Measurements from ENCODE around the gene CRTAP. TPM values are rescaled to one million over a fixed set of nuclear protein-coding genes. Genes with fewer than 3 reads are reported as not detected.
"Not testable (repeated sequence)": the region's sequence is repeated elsewhere in the genome, so short reads cannot be mapped to it uniquely, and the experiment has no call there.

The CRTAP gene
- total and polyA plus RNA-seq, 5 donors = 51.8 to 180 (median 148) TPM

- no peaks in the 10 kb centered on the region for H3K27me3 ChIP-seq (ENCODE audit: control insufficient read depth, insufficient read depth)
- H3K27ac ChIP-seq (ENCODE audit: low read length) = peak overlapping the region; percentile 24
- ATAC-seq (peak; percentile 32 to 47), DNase-seq (peak; percentile 50 to 70 (median 68))
- H3K9me3 ChIP-seq (ENCODE audit: control insufficient read depth, low read length) = no peaks in the 10 kb centered on the region
- intact Hi-C loops (cut with DNase I) = no loop called here
- WGBS = 45% methylated on average over 3 of the region's 3 CpGs
- H3K4me1 ChIP-seq (ENCODE audit: control insufficient read depth, insufficient read depth, low read length) = peaks cover 4% of the 10 kb centered on the region
- H3K4me3 ChIP-seq (ENCODE audit: low read length) = no peak overlapping the region
These were observed 6.1 kb downstream of the CRTAP start for GRCh38 chr3:33119891-33120290.

GRCh38 chr3:33122991-33123390 is 9.2 kb downstream of the CRTAP start:
- Histone ChIP-seq H3K27ac (ENCODE audit: low read length) (no peak overlapping the region), H3K4me3 (ENCODE audit: low read length) (no peak overlapping the region), H3K9me3 (ENCODE audit: control insufficient read depth, low read length) (no peaks in the 10 kb centered on the region), H3K4me1 (ENCODE audit: control insufficient read depth, insufficient read depth, low read length) (peaks cover 2% of the 10 kb centered on the region), H3K27me3 (ENCODE audit: control insufficient read depth, insufficient read depth) (no peaks in the 10 kb centered on the region)
- no peak for DNase-seq
- intact Hi-C loops (cut with DNase I) = no loop called here
- ATAC-seq = no peak
- WGBS = 89% methylated on average over 5 of the region's 5 CpGs

- 68% methylated on average over 1 of the region's 1 CpG for WGBS
- no peak overlapping the region for H3K4me3 ChIP-seq (ENCODE audit: low read length)
- H3K4me1 ChIP-seq (ENCODE audit: control insufficient read depth, insufficient read depth, low read length) = no peaks in the 10 kb centered on the region
These were observed 10.8 kb downstream of the CRTAP start for GRCh38 chr3:33124638-33125037.

GRCh38 chr3:33125840-33126239 is 12.0 kb downstream of the CRTAP start:
- WGBS = 92% methylated on average over 3 of the region's 3 CpGs
- no peak for ATAC-seq
- DNase-seq = no peak
- no peak overlapping the region for H3K4me3 ChIP-seq (ENCODE audit: low read length)
- no peak overlapping the region for H3K27ac ChIP-seq (ENCODE audit: low read length)
- H3K4me1 ChIP-seq (ENCODE audit: control insufficient read depth, insufficient read depth, low read length) = no peaks in the 10 kb centered on the region
- H3K27me3 ChIP-seq (ENCODE audit: control insufficient read depth, insufficient read depth) = no peaks in the 10 kb centered on the region
- no peaks in the 10 kb centered on the region for H3K9me3 ChIP-seq (ENCODE audit: control insufficient read depth, low read length)
- intact Hi-C loops (cut with DNase I) = no loop called here

More at GRCh38 chr3:33124638-33125037, 10.8 kb downstream of the CRTAP start:
- H3K27ac ChIP-seq (ENCODE audit: low read length) = no peak overlapping the region
- DNase-seq (no peak), ATAC-seq (no peak)
- no peaks in the 10 kb centered on the region for H3K27me3 ChIP-seq (ENCODE audit: control insufficient read depth, insufficient read depth)
- H3K9me3 ChIP-seq (ENCODE audit: control insufficient read depth, low read length) = no peaks in the 10 kb centered on the region
- intact Hi-C loops (cut with DNase I) = no loop called here

GRCh38 chr3:33128706-33129105 is 14.9 kb downstream of the CRTAP start:
- DNase-seq = no peak
- H3K9me3 ChIP-seq (ENCODE audit: control insufficient read depth, low read length) = no peaks in the 10 kb centered on the region
- no peak overlapping the region for H3K27ac ChIP-seq (ENCODE audit: low read length)
- no peak for ATAC-seq
- no peaks in the 10 kb centered on the region for H3K4me1 ChIP-seq (ENCODE audit: control insufficient read depth, insufficient read depth, low read length)
- H3K27me3 ChIP-seq (ENCODE audit: control insufficient read depth, insufficient read depth) = no peaks in the 10 kb centered on the region
- WGBS = 67% methylated on average over 1 of the region's 1 CpG
- H3K4me3 ChIP-seq (ENCODE audit: low read length) = no peak overlapping the region
- intact Hi-C loops (cut with DNase I) = no loop called here

GRCh38 chr3:33130144-33130543 is 16.3 kb downstream of the CRTAP start:
- no peaks in the 10 kb centered on the region for H3K4me1 ChIP-seq (ENCODE audit: control insufficient read depth, insufficient read depth, low read length)
- H3K9me3 ChIP-seq (ENCODE audit: control insufficient read depth, low read length) = no peaks in the 10 kb centered on the region
- intact Hi-C loops (cut with DNase I) = loop anchor here (5.0 to 10.0 kb wide), 2 partner anchors 95 to 242 kb away; no protein-coding TSS in a partner anchor
- no peak for DNase-seq
- no peak overlapping the region for H3K27ac ChIP-seq (ENCODE audit: low read length)
- H3K27me3 ChIP-seq (ENCODE audit: control insufficient read depth, insufficient read depth) = no peaks in the 10 kb centered on the region
- H3K4me3 ChIP-seq (ENCODE audit: low read length) = no peak overlapping the region
- no peak for ATAC-seq
- 65% methylated on average over 2 of the region's 2 CpGs for WGBS

- WGBS = 16% methylated on average over 6 of the region's 6 CpGs
- Histone ChIP-seq H3K4me1 (ENCODE audit: control insufficient read depth, insufficient read depth, low read length) (no peaks in the 10 kb centered on the region), H3K27me3 (ENCODE audit: control insufficient read depth, insufficient read depth) (no peaks in the 10 kb centered on the region), H3K27ac (ENCODE audit: low read length) (no peak overlapping the region), H3K4me3 (ENCODE audit: low read length) (no peak overlapping the region), H3K9me3 (ENCODE audit: control insufficient read depth, low read length) (no peaks in the 10 kb centered on the region)
- DNase-seq = no peak
- peak; percentile 75 to 79 for ATAC-seq
- intact Hi-C loops (cut with DNase I) = loop anchor here (2.0 to 10.0 kb wide), 3 partner anchors 93 to 241 kb away; no protein-coding TSS in a partner anchor
These were observed 17.7 kb downstream of the CRTAP start for GRCh38 chr3:33131331-33132018.

- WGBS = 94% methylated on average over 1 of the region's 1 CpG
- no peaks in the 10 kb centered on the region for H3K27me3 ChIP-seq (ENCODE audit: control insufficient read depth, insufficient read depth)
- no peaks in the 10 kb centered on the region for H3K9me3 ChIP-seq (ENCODE audit: control insufficient read depth, low read length)
- ATAC-seq (peak; percentile 26 to 31), DNase-seq (no peak)
- no peak overlapping the region for H3K4me3 ChIP-seq (ENCODE audit: low read length)
- H3K27ac ChIP-seq (ENCODE audit: low read length) = no peak overlapping the region
- intact Hi-C loops (cut with DNase I) = loop anchor here (2.0 to 10.0 kb wide), 3 partner anchors 93 to 241 kb away; no protein-coding TSS in a partner anchor
- no peaks in the 10 kb centered on the region for H3K4me1 ChIP-seq (ENCODE audit: control insufficient read depth, insufficient read depth, low read length)
These were observed 18.2 kb downstream of the CRTAP start for GRCh38 chr3:33132019-33132360.

- intact Hi-C loops (cut with DNase I) = loop anchor here (5.0 to 10.0 kb wide), 2 partner anchors 91 to 238 kb away; no protein-coding TSS in a partner anchor
- H3K9me3 ChIP-seq (ENCODE audit: control insufficient read depth, low read length) = no peaks in the 10 kb centered on the region
- no peak overlapping the region for H3K27ac ChIP-seq (ENCODE audit: low read length)
- no peaks in the 10 kb centered on the region for H3K4me1 ChIP-seq (ENCODE audit: control insufficient read depth, insufficient read depth, low read length)
- H3K4me3 ChIP-seq (ENCODE audit: low read length) = no peak overlapping the region
- DNase-seq (no peak), ATAC-seq (no peak)
- H3K27me3 ChIP-seq (ENCODE audit: control insufficient read depth, insufficient read depth) = no peaks in the 10 kb centered on the region
- 65% methylated on average over 4 of the region's 4 CpGs for WGBS
These were observed 20.3 kb downstream of the CRTAP start for GRCh38 chr3:33134026-33134625.

GRCh38 chr3:33137691-33138090 is 23.9 kb downstream of the CRTAP start:
- ATAC-seq (no peak), DNase-seq (no peak)
- 88% methylated on average over 1 of the region's 1 CpG for WGBS
- no peak overlapping the region for H3K27ac ChIP-seq (ENCODE audit: low read length)
- H3K4me3 ChIP-seq (ENCODE audit: low read length) = no peak overlapping the region
- no peaks in the 10 kb centered on the region for H3K9me3 ChIP-seq (ENCODE audit: control insufficient read depth, low read length)
- no peaks in the 10 kb centered on the region for H3K4me1 ChIP-seq (ENCODE audit: control insufficient read depth, insufficient read depth, low read length)
- intact Hi-C loops (cut with DNase I) = loop anchor here in 1 of 4 donors (10.0 kb wide), 1 partner anchor 87 kb away; no protein-coding TSS in a partner anchor
- no peaks in the 10 kb centered on the region for H3K27me3 ChIP-seq (ENCODE audit: control insufficient read depth, insufficient read depth)

- not testable (repeated sequence) for H3K27me3 ChIP-seq (ENCODE audit: control insufficient read depth, insufficient read depth); DNase-seq; H3K27ac ChIP-seq (ENCODE audit: low read length); ATAC-seq; H3K4me3 ChIP-seq (ENCODE audit: low read length); H3K9me3 ChIP-seq (ENCODE audit: control insufficient read depth, low read length); H3K4me1 ChIP-seq (ENCODE audit: control insufficient read depth, insufficient read depth, low read length)
- intact Hi-C loops (cut with DNase I) = loop anchor here in 1 of 4 donors (10.0 kb wide), 1 partner anchor 86 kb away; no protein-coding TSS in a partner anchor
- 88% methylated on average over 8 of the region's 8 CpGs for WGBS
These were observed 25.3 kb downstream of the CRTAP start for GRCh38 chr3:33139006-33139623.
